ENCODE measurements around the gene DAGLA.
A peak's percentile ranks its signal among the peaks of the same experiment; 100 is the strongest.

DAGLA gene, protein sequence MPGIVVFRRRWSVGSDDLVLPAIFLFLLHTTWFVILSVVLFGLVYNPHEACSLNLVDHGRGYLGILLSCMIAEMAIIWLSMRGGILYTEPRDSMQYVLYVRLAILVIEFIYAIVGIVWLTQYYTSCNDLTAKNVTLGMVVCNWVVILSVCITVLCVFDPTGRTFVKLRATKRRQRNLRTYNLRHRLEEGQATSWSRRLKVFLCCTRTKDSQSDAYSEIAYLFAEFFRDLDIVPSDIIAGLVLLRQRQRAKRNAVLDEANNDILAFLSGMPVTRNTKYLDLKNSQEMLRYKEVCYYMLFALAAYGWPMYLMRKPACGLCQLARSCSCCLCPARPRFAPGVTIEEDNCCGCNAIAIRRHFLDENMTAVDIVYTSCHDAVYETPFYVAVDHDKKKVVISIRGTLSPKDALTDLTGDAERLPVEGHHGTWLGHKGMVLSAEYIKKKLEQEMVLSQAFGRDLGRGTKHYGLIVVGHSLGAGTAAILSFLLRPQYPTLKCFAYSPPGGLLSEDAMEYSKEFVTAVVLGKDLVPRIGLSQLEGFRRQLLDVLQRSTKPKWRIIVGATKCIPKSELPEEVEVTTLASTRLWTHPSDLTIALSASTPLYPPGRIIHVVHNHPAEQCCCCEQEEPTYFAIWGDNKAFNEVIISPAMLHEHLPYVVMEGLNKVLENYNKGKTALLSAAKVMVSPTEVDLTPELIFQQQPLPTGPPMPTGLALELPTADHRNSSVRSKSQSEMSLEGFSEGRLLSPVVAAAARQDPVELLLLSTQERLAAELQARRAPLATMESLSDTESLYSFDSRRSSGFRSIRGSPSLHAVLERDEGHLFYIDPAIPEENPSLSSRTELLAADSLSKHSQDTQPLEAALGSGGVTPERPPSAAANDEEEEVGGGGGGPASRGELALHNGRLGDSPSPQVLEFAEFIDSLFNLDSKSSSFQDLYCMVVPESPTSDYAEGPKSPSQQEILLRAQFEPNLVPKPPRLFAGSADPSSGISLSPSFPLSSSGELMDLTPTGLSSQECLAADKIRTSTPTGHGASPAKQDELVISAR

GRCh38 chr11:61679893-61680621, at the start of gene DAGLA:
Gene DAGLA, plus strand, starts transcription at chr11:61680391. Its CDS starts 39,765 bp downstream, at chr11:61720156.
- peaks cover 4% of the 10 kb centered on the region for H3K4me1 Mint-ChIP-seq (ENCODE audit: low read depth)
- peaks cover 18% of the 10 kb centered on the region for H3K27me3 Mint-ChIP-seq
- H3K4me3 Mint-ChIP-seq, result peak within 1 kb of the TSS; percentile 66
- H3K27ac Mint-ChIP-seq, result no peak within 1 kb of the TSS
- no peaks in the 10 kb centered on the region for H3K9me3 Mint-ChIP-seq
- H3K36me3 Mint-ChIP-seq (ENCODE audit: low read depth), result no peaks in the 10 kb centered on the region

DNA sequence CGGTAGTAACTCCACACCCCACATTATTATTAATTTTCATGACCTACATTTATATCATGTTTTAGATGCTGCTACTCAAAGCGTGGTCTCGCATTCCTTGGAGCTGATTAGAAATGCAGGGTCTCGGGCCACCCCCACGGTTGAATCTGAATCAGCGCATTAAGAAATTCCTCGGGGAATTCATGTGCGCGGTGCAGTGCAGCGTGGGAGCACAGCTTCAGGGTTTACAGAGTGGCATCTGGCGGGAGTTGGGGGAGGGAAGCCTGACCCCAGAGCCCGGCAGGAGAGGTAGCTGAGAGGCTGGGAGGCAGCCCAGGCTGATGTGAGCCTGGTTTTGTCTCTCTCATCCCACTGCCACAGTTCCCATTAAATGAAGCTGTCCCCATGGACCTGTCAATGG, 48.1 kb upstream of the DAGLA start:
- Mint-ChIP-seq H3K36me3 (ENCODE audit: low read depth) (no peaks in the 10 kb centered on the region), H3K27ac (no peak overlapping the region), H3K27me3 (peaks cover 5% of the 10 kb centered on the region), H3K4me1 (ENCODE audit: low read depth) (peaks cover 9% of the 10 kb centered on the region), H3K4me3 (no peak overlapping the region), H3K9me3 (no peaks in the 10 kb centered on the region)

DNA sequence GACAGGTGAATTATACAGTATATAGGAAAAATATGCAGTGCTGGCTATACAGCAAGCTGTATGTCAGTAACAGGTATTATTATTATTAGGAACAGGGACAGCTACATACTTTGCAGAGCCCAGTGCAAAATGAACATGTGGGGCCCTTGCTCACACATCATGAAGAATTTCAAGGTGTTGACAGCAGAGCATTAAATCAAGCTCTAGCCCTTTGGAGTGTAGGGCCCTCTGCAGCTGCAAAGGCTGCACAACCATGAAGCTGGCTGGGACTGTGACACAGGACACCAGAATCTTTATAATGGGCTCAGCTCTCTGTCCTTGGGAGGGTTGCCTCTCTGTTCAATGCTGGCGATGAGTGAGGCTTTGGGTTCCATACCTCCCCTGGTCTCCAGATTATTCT, 44.9 kb upstream of the DAGLA start:
- Mint-ChIP-seq H3K27me3 (no peaks in the 10 kb centered on the region), H3K36me3 (ENCODE audit: low read depth) (no peaks in the 10 kb centered on the region), H3K9me3 (no peaks in the 10 kb centered on the region), H3K27ac (no peak overlapping the region), H3K4me3 (no peak overlapping the region), H3K4me1 (ENCODE audit: low read depth) (no peaks in the 10 kb centered on the region)

GRCh38 chr11:61635787-61636186, 44.4 kb upstream of the DAGLA start:
- H3K27me3 Mint-ChIP-seq, result no peaks in the 10 kb centered on the region
- H3K4me1 Mint-ChIP-seq (ENCODE audit: low read depth), result no peaks in the 10 kb centered on the region
- no peak overlapping the region for H3K4me3 Mint-ChIP-seq
- no peaks in the 10 kb centered on the region for H3K36me3 Mint-ChIP-seq (ENCODE audit: low read depth)
- no peaks in the 10 kb centered on the region for H3K9me3 Mint-ChIP-seq
- no peak overlapping the region for H3K27ac Mint-ChIP-seq

DNA sequence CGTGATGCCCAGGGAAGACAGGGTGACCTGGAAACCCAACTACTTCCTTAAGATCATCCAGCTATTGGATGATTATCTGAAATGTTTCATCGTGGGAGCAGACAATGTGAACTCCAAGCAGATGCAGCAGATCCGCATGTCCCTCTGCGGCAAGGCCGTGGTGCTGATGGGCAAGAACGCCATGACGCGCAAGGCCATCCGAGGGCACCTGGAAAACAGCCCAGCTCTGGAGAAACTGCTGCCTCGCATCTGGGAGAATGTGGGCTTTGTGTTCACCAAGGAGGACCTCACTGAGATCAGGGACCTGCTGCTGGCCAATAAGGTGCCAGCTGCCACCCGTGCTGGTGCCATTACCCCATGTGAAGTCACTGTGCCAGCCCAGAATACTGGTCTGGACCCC, 43.5 kb upstream of the DAGLA start:
- Mint-ChIP-seq H3K27me3 (no peaks in the 10 kb centered on the region), H3K4me3 (no peak overlapping the region), H3K4me1 (ENCODE audit: low read depth) (no peaks in the 10 kb centered on the region), H3K9me3 (no peaks in the 10 kb centered on the region), H3K27ac (no peak overlapping the region), H3K36me3 (ENCODE audit: low read depth) (no peaks in the 10 kb centered on the region)

- Mint-ChIP-seq H3K4me3 (no peak overlapping the region), H3K4me1 (ENCODE audit: low read depth) (no peaks in the 10 kb centered on the region), H3K27ac (no peak overlapping the region), H3K9me3 (no peaks in the 10 kb centered on the region), H3K27me3 (no peaks in the 10 kb centered on the region), H3K36me3 (ENCODE audit: low read depth) (no peaks in the 10 kb centered on the region)
These were observed 42.9 kb upstream of the DAGLA start for GRCh38 chr11:61637277-61637676.

DNA sequence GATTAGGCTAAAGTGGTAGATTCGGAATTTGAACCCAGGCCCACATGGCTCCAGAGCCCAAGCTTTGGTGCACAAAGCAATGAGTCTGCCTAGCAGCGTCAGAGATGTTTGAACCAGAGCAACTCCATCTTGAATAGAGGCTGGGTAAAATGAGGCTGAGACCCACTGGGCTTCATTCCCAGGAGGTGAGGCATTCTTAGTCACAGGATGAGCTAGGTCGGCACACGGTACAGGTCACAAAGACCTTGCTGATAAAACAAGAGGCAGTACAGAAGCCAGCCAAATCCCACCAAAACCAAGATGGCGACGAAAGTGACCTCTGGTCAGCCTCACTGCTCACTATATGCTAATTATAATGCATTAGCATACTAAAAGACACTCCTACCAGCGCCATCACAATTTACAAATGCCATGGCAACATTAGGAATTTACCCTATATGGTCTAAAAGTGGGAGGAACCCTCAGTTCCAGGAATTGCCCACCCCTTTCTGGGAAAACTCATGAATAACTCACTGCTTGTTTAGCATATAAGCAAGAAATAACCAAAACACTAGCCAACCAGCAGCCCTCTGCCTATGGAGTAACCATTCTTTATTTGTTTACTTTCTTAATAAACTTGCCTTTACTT, 40.3 kb upstream of the DAGLA start:
- Mint-ChIP-seq H3K36me3 (ENCODE audit: low read depth) (no peaks in the 10 kb centered on the region), H3K27me3 (no peaks in the 10 kb centered on the region), H3K27ac (no peak overlapping the region), H3K4me3 (no peak overlapping the region), H3K4me1 (ENCODE audit: low read depth) (no peaks in the 10 kb centered on the region), H3K9me3 (no peaks in the 10 kb centered on the region)

- Mint-ChIP-seq H3K4me1 (ENCODE audit: low read depth) (no peaks in the 10 kb centered on the region), H3K36me3 (ENCODE audit: low read depth) (no peaks in the 10 kb centered on the region), H3K9me3 (no peaks in the 10 kb centered on the region), H3K27me3 (no peaks in the 10 kb centered on the region), H3K4me3 (no peak overlapping the region), H3K27ac (no peak overlapping the region)
These were observed 38.0 kb upstream of the DAGLA start for GRCh38 chr11:61642162-61642561.

DNA sequence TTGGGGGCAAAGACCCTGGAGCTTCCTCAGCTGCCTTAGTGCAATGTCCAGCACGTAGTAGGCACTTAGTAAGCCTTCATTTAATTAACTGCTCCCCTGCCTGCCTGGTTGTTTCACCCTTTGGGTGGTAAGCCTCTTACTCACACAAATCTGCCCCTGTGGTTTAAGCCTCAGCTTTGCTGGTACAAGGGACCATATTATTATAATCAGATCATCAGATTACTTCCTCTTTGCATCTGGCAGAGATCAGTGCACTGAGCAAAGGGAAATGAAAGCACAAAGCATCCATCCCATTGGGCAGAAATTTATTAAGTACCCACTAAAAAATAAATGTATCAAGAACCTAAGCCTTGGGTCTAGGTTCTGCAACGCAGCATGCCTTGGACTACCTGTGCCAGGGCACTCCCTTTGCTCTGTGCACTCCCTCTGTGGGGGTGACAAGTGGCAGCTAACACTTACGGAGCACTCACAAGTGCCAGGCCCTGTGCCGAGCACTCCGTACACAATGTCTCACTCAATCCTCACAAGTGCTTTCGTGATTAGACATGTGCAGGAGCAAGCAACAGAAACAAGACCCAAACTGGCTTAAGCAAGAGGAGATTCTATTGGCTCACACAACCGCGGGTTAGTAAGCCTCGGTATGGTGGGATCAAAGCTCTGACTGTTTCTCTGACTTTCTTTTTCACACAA, 34.9 kb upstream of the DAGLA start:
- Mint-ChIP-seq H3K27me3 (no peaks in the 10 kb centered on the region), H3K4me1 (ENCODE audit: low read depth) (no peaks in the 10 kb centered on the region), H3K4me3 (no peak overlapping the region), H3K9me3 (no peaks in the 10 kb centered on the region), H3K27ac (no peak overlapping the region), H3K36me3 (ENCODE audit: low read depth) (no peaks in the 10 kb centered on the region)

GRCh38 chr11:61647529-61647928, 32.7 kb upstream of the DAGLA start:
- Mint-ChIP-seq H3K27ac (no peak overlapping the region), H3K27me3 (peaks cover 5% of the 10 kb centered on the region), H3K36me3 (ENCODE audit: low read depth) (no peaks in the 10 kb centered on the region), H3K9me3 (no peaks in the 10 kb centered on the region), H3K4me1 (ENCODE audit: low read depth) (no peaks in the 10 kb centered on the region), H3K4me3 (no peak overlapping the region)

GRCh38 chr11:61650781-61651571, 29.2 kb upstream of the DAGLA start:
- Mint-ChIP-seq H3K27me3 (peaks cover 19% of the 10 kb centered on the region), H3K27ac (no peak overlapping the region), H3K36me3 (ENCODE audit: low read depth) (no peaks in the 10 kb centered on the region), H3K4me3 (no peak overlapping the region), H3K9me3 (no peaks in the 10 kb centered on the region), H3K4me1 (ENCODE audit: low read depth) (no peaks in the 10 kb centered on the region)

GRCh38 chr11:61652135-61652534, 28.1 kb upstream of the DAGLA start:
- Mint-ChIP-seq H3K36me3 (ENCODE audit: low read depth) (no peaks in the 10 kb centered on the region), H3K27me3 (peaks cover 22% of the 10 kb centered on the region), H3K4me3 (no peak overlapping the region), H3K9me3 (no peaks in the 10 kb centered on the region), H3K4me1 (ENCODE audit: low read depth) (no peaks in the 10 kb centered on the region), H3K27ac (no peak overlapping the region)

DNA sequence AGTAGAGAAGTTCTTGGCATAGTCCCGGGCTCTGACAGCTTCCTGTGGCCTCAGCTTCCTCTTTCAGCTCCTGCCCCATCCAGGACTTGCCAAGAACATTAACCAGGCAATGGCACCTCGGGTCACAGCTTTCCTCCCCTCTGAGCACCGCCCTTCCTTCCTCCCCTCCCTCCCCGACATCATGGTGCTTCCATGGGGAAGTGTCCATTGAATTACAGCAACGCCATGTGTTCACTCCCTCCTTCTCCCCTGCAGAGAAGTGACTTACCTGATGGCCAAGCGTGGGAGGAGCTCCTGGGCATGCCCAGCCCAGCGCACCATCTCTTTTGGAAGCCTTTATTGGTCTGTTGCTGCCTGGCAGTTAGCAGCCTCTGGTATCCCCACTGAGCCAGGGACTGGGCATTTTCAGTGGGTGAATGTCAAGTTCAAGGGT, 25.8 kb upstream of the DAGLA start:
- no peak overlapping the region for H3K27ac Mint-ChIP-seq
- no peaks in the 10 kb centered on the region for H3K9me3 Mint-ChIP-seq
- H3K36me3 Mint-ChIP-seq (ENCODE audit: low read depth), result no peaks in the 10 kb centered on the region
- peaks cover 22% of the 10 kb centered on the region for H3K27me3 Mint-ChIP-seq
- no peaks in the 10 kb centered on the region for H3K4me1 Mint-ChIP-seq (ENCODE audit: low read depth)
- H3K4me3 Mint-ChIP-seq, result no peak overlapping the region
